ENCODE data around the gene MYO5B. TPM values are rescaled to one million over a fixed set of nuclear protein-coding genes. Genes with fewer than 3 reads are reported as not detected.

The MYO5B gene
- total and polyA plus RNA-seq, 4 donors, result 0.92 to 20.3 (median 2.9) TPM

GRCh38 chr18:49817947-49818346 lies 377.0 kb downstream of the MYO5B start:
- no peak overlapping the region for H3K4me3 ChIP-seq (ENCODE audit: low read length in 2 of 2)
- DNase-seq (no peak), ATAC-seq (ENCODE audit: low FRiP score) (no peak)
- no peaks in the 10 kb centered on the region for H3K9me3 ChIP-seq (ENCODE audit: control insufficient read depth, low read length)
- intact Hi-C loops (cut with DNase I), result loop anchor here in 1 of 2 donors (10.0 kb wide), 1 partner anchor 467 kb away; the partner anchor contains the start of genes CXXC1 and MBD1
- H3K27me3 ChIP-seq (ENCODE audit: control insufficient read depth in 1 of 2, insufficient read depth in 2 of 2, low read length in 1 of 2), result no peaks in the 10 kb centered on the region
- no peaks in the 10 kb centered on the region for H3K4me1 ChIP-seq (ENCODE audit: control insufficient read depth in 1 of 2, insufficient read depth in 2 of 2, low read length in 2 of 2)
- 96 to 98% methylated on average over 5 of the region's 5 CpGs for WGBS, 2 donors
- no peak overlapping the region for H3K27ac ChIP-seq (ENCODE audit: low read depth in 1 of 2, low read length in 2 of 2)
- no peaks in the 10 kb centered on the region for H3K36me3 ChIP-seq (ENCODE audit: control insufficient read depth in 1 of 2, insufficient read depth in 2 of 2, low read length in 1 of 2)

GRCh38 chr18:49815927-49816326 lies 379.0 kb downstream of the MYO5B start:
- ATAC-seq (ENCODE audit: low FRiP score), result no peak
- WGBS, 2 donors, result 96 to 98% methylated on average over 4 of the region's 4 CpGs
- intact Hi-C loops (cut with DNase I), result loop anchor here in 1 of 2 donors (10.0 kb wide), 1 partner anchor 469 kb away; the partner anchor contains the start of genes CXXC1 and MBD1

DNA sequence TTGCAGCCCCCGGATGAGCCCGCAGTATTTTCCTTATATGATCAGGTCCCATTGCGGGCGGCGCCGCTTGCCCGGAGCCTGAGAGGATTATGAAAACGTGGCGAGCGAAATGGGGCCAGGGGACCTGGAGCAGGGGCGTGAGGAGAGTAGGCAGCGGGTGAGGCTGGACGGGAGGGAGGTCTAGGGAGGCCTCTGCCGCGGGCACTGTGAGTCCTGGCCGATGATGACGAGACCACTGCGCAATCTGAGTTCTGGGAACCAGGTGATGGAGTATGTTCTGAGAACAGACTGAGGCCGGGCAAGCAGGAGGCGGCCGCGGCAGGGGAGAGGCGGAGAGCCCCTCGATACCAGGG lies 380.8 kb downstream of the MYO5B start:
- Histone ChIP-seq H3K27me3 (ENCODE audit: control insufficient read depth in 1 of 2, insufficient read depth in 2 of 2, low read length in 1 of 2) (no peaks in the 10 kb centered on the region), H3K9me3 (ENCODE audit: control insufficient read depth, low read length) (no peaks in the 10 kb centered on the region), H3K4me3 (ENCODE audit: low read length in 2 of 2) (peak overlapping the region; percentile 38 to 43), H3K27ac (ENCODE audit: low read depth in 1 of 2, low read length in 2 of 2) (peak overlapping the region in 1 of 2 donors; percentile 93), H3K36me3 (ENCODE audit: control insufficient read depth in 1 of 2, insufficient read depth in 2 of 2, low read length in 1 of 2) (no peaks in the 10 kb centered on the region), H3K4me1 (ENCODE audit: control insufficient read depth in 1 of 2, insufficient read depth in 2 of 2, low read length in 2 of 2) (peaks cover 3 to 4% of the 10 kb centered on the region in 2 donors)
- ATAC-seq (ENCODE audit: low FRiP score) (peak; percentile 80), DNase-seq (peak in 1 of 2 donors; percentile 87)
- 0% methylated on average over 24 of the region's 24 CpGs for WGBS, 2 donors
- intact Hi-C loops (cut with DNase I), result loop anchor here (5.0 to 10.0 kb wide), 2 partner anchors 453 to 471 kb away; partner anchors contain the start of genes CFAP53 (in 1 of the 2), CXXC1 (in 1 of the 2) and MBD1 (in 1 of the 2)

More at GRCh38 chr18:49815927-49816326, 379.0 kb downstream of the MYO5B start:
- DNase-seq, result no peak
- Histone ChIP-seq H3K4me1 (ENCODE audit: control insufficient read depth in 1 of 2, insufficient read depth in 2 of 2, low read length in 2 of 2) (peaks cover 3 to 4% of the 10 kb centered on the region in 2 donors), H3K36me3 (ENCODE audit: control insufficient read depth in 1 of 2, insufficient read depth in 2 of 2, low read length in 1 of 2) (no peaks in the 10 kb centered on the region), H3K27me3 (ENCODE audit: control insufficient read depth in 1 of 2, insufficient read depth in 2 of 2, low read length in 1 of 2) (no peaks in the 10 kb centered on the region), H3K9me3 (ENCODE audit: control insufficient read depth, low read length) (no peaks in the 10 kb centered on the region), H3K4me3 (ENCODE audit: low read length in 2 of 2) (no peak overlapping the region), H3K27ac (ENCODE audit: low read depth in 1 of 2, low read length in 2 of 2) (no peak overlapping the region)

GRCh38 chr18:49813319-49814146 lies 381.4 kb downstream of the MYO5B start, which contains the start of gene ACAA2:
Gene ACAA2 (minus strand): TSS chr18:49813533. CDS start chr18:49813484, 49 bp downstream.
- intact Hi-C loops (cut with DNase I), result loop anchor here (5.0 to 10.0 kb wide), 2 partner anchors 454 to 471 kb away; partner anchors contain the start of genes CFAP53 (in 1 of the 2), CXXC1 (in 1 of the 2) and MBD1 (in 1 of the 2)

GRCh38 chr18:49813069-49813318 lies 382.0 kb downstream of the MYO5B start:
- peaks cover 3 to 4% of the 10 kb centered on the region in 2 donors for H3K4me1 ChIP-seq (ENCODE audit: control insufficient read depth in 1 of 2, insufficient read depth in 2 of 2, low read length in 2 of 2)
- ATAC-seq (ENCODE audit: low FRiP score) (peak; percentile 63), DNase-seq (peak in 1 of 2 donors; percentile 77)
- peak overlapping the region; percentile 38 to 43 for H3K4me3 ChIP-seq (ENCODE audit: low read length in 2 of 2)
- peak overlapping the region; percentile 7 to 70 for H3K27ac ChIP-seq (ENCODE audit: low read depth in 1 of 2, low read length in 2 of 2)
- no peaks in the 10 kb centered on the region for H3K27me3 ChIP-seq (ENCODE audit: control insufficient read depth in 1 of 2, insufficient read depth in 2 of 2, low read length in 1 of 2)
- WGBS, 2 donors, result 2 to 3% methylated on average over 17 of the region's 17 CpGs
- no peaks in the 10 kb centered on the region for H3K9me3 ChIP-seq (ENCODE audit: control insufficient read depth, low read length)
- no peaks in the 10 kb centered on the region for H3K36me3 ChIP-seq (ENCODE audit: control insufficient read depth in 1 of 2, insufficient read depth in 2 of 2, low read length in 1 of 2)
- intact Hi-C loops (cut with DNase I), result loop anchor here (5.0 to 10.0 kb wide), 2 partner anchors 454 to 472 kb away; partner anchors contain the start of genes CFAP53 (in 1 of the 2), CXXC1 (in 1 of the 2) and MBD1 (in 1 of the 2)

More at GRCh38 chr18:49813319-49814146, 381.4 kb downstream of the MYO5B start, which contains the start of gene ACAA2:
- DNase-seq (peak; percentile 91 to 96), ATAC-seq (ENCODE audit: low FRiP score) (peak; percentile 97)
- 0 to 1% methylated on average over 68 to 74 of the region's 74 CpGs for WGBS, 2 donors
- Histone ChIP-seq H3K4me1 (ENCODE audit: control insufficient read depth in 1 of 2, insufficient read depth in 2 of 2, low read length in 2 of 2) (peaks cover 3 to 4% of the 10 kb centered on the region in 2 donors), H3K9me3 (ENCODE audit: control insufficient read depth, low read length) (no peaks in the 10 kb centered on the region), H3K27me3 (ENCODE audit: control insufficient read depth in 1 of 2, insufficient read depth in 2 of 2, low read length in 1 of 2) (no peaks in the 10 kb centered on the region), H3K4me3 (ENCODE audit: low read length in 2 of 2) (peak within 1 kb of the TSS; percentile 38 to 43), H3K27ac (ENCODE audit: low read depth in 1 of 2, low read length in 2 of 2) (peak within 1 kb of the TSS; percentile 58 to 93), H3K36me3 (ENCODE audit: control insufficient read depth in 1 of 2, insufficient read depth in 2 of 2, low read length in 1 of 2) (no peaks in the 10 kb centered on the region)

GRCh38 chr18:49812286-49813068 lies 382.5 kb downstream of the MYO5B start:
- DNase-seq, result no peak
- intact Hi-C loops (cut with DNase I), result loop anchor here (5.0 to 10.0 kb wide), 2 partner anchors 455 to 472 kb away; partner anchors contain the start of genes CFAP53 (in 1 of the 2), CXXC1 (in 1 of the 2) and MBD1 (in 1 of the 2)
- Histone ChIP-seq H3K36me3 (ENCODE audit: control insufficient read depth in 1 of 2, insufficient read depth in 2 of 2, low read length in 1 of 2) (no peaks in the 10 kb centered on the region), H3K9me3 (ENCODE audit: control insufficient read depth, low read length) (no peaks in the 10 kb centered on the region), H3K27ac (ENCODE audit: low read depth in 1 of 2, low read length in 2 of 2) (peak overlapping the region; percentile 7 to 70), H3K27me3 (ENCODE audit: control insufficient read depth in 1 of 2, insufficient read depth in 2 of 2, low read length in 1 of 2) (no peaks in the 10 kb centered on the region), H3K4me1 (ENCODE audit: control insufficient read depth in 1 of 2, insufficient read depth in 2 of 2, low read length in 2 of 2) (peaks cover 3 to 4% of the 10 kb centered on the region in 2 donors), H3K4me3 (ENCODE audit: low read length in 2 of 2) (peak overlapping the region; percentile 38 to 43)
- no peak for ATAC-seq (ENCODE audit: low FRiP score)
- 39 to 45% methylated on average over 13 of the region's 13 CpGs for WGBS, 2 donors

- intact Hi-C loops (cut with DNase I), result loop anchor here (5.0 to 10.0 kb wide), 2 partner anchors 456 to 473 kb away; partner anchors contain the start of genes CFAP53 (in 1 of the 2), CXXC1 (in 1 of the 2) and MBD1 (in 1 of the 2)
- no peaks in the 10 kb centered on the region for H3K9me3 ChIP-seq (ENCODE audit: control insufficient read depth, low read length)
- WGBS, 2 donors, result 50 to 56% methylated on average over 7 of the region's 7 CpGs
- H3K4me1 ChIP-seq (ENCODE audit: control insufficient read depth in 1 of 2, insufficient read depth in 2 of 2, low read length in 2 of 2), result peaks cover 3 to 4% of the 10 kb centered on the region in 2 donors
- DNase-seq (no peak), ATAC-seq (ENCODE audit: low FRiP score) (no peak)
- no peak overlapping the region for H3K4me3 ChIP-seq (ENCODE audit: low read length in 2 of 2)
- no peaks in the 10 kb centered on the region for H3K36me3 ChIP-seq (ENCODE audit: control insufficient read depth in 1 of 2, insufficient read depth in 2 of 2, low read length in 1 of 2)
- no peak overlapping the region for H3K27ac ChIP-seq (ENCODE audit: low read depth in 1 of 2, low read length in 2 of 2)
- H3K27me3 ChIP-seq (ENCODE audit: control insufficient read depth in 1 of 2, insufficient read depth in 2 of 2, low read length in 1 of 2), result no peaks in the 10 kb centered on the region
Measured at GRCh38 chr18:49811151-49811938, 383.6 kb downstream of the MYO5B start.
